CD8-positive, alpha-beta memory T cell (primary cell): Measurements from ENCODE around the gene PPP6R1. TPM values are rescaled to one million over a fixed set of nuclear protein-coding genes. Genes with fewer than 3 reads are reported as not detected.
A peak's percentile ranks its signal among the peaks of the same experiment; 100 is the strongest.
"Not testable (repeated sequence)": the region's sequence is repeated elsewhere in the genome, so short reads cannot be mapped to it uniquely, and the experiment has no call there.

Experiments used
- CTCF ChIA-PET: fragments of 350-600 bp; sonication (Branson Sonifier 250); formaldehyde crosslinking; loops from one replicate; lab custom pipeline; 2021; ENCODE audit warnings: antibody characterized with exemption; lab: Charles Lee
- POLR2A ChIA-PET: fragments of 350-600 bp; sonication (Branson Sonifier 250); formaldehyde crosslinking; loops from one replicate; lab custom pipeline; 2021; ENCODE audit warnings: antibody characterized with exemption; lab: Charles Lee
- DNase-seq, 5 donors: peaks; one replicate each; pipeline versions ENCODE4 v3.0.0 to v3.0.0-alpha.2; 2020 to 2022; ENCODE audit warnings: mixed read lengths in 1 of 5
- H3K27ac ChIP-seq: one replicate; pipeline ENCODE4 v1.7.0; 2013; ENCODE audit warnings: low read depth, mild to moderate bottlenecking, low read length, moderate library complexity
- H3K27me3 ChIP-seq: 2 replicates; pipeline ENCODE4 v1.7.0; 2013; ENCODE audit warnings: low read length, mild to moderate bottlenecking; ENCODE audit not compliant: insufficient read depth, poor library complexity, severe bottlenecking
- H3K36me3 ChIP-seq: 2 replicates; pipeline ENCODE4 v1.7.0; 2013; ENCODE audit warnings: mild to moderate bottlenecking, low read length, moderate library complexity; ENCODE audit not compliant: insufficient read depth
- H3K4me1 ChIP-seq: 2 replicates; pipeline ENCODE4 v1.7.0; 2013; ENCODE audit warnings: mild to moderate bottlenecking, low read length, moderate library complexity; ENCODE audit not compliant: insufficient read depth
- H3K4me3 ChIP-seq: 2 replicates; pipeline ENCODE4 v1.7.0; 2013; ENCODE audit warnings: mild to moderate bottlenecking, low read length
- H3K9me3 ChIP-seq: 2 replicates; pipeline ENCODE4 v1.7.0; 2013; ENCODE audit warnings: mild to moderate bottlenecking, low read length
- H3K27ac Mint-ChIP-seq, 8 donors: one replicate each; pipeline ENCODE4 v1.8.0; 2020 to 2021; ENCODE audit warnings: mixed read lengths in 8 of 8, mild to moderate bottlenecking in 6 of 8, inconsistent platforms in 3 of 8, moderate library complexity in 3 of 8
- H3K27me3 Mint-ChIP-seq, 2 donors: one replicate each; pipeline ENCODE4 v1.8.0; 2020 to 2021; ENCODE audit warnings: mixed read lengths in 2 of 2, mild to moderate bottlenecking in 1 of 2, moderate library complexity in 1 of 2
- H3K36me3 Mint-ChIP-seq, 3 donors: one replicate each; pipeline ENCODE4 v1.8.0; 2020 to 2021; ENCODE audit warnings: mixed read lengths in 3 of 3, inconsistent platforms in 1 of 3, mild to moderate bottlenecking in 1 of 3
- H3K4me1 Mint-ChIP-seq, 3 donors: one replicate each; pipeline ENCODE4 v1.8.0; 2020 to 2021; ENCODE audit warnings: mixed read lengths in 3 of 3, inconsistent platforms in 1 of 3, mild to moderate bottlenecking in 1 of 3
- H3K4me3 Mint-ChIP-seq, 7 donors: one replicate each; pipeline ENCODE4 v1.8.0; 2020 to 2021; ENCODE audit warnings: mixed read lengths in 7 of 7, mild to moderate bottlenecking in 6 of 7, moderate library complexity in 4 of 7, inconsistent platforms in 2 of 7
- H3K9me3 Mint-ChIP-seq, 5 donors: one replicate each; pipeline ENCODE4 v1.8.0; 2020 to 2022; ENCODE audit warnings: mixed read lengths in 5 of 5, mild to moderate bottlenecking in 3 of 5, moderate library complexity in 2 of 5, inconsistent platforms in 1 of 5
- polyA plus RNA-seq: library from polyadenylated mRNA; unstranded; fragments of 300-500 nt; fragmentation: Illumina TruSeq; gene quantifications from one replicate; pipeline ENCODE4 v1.2.3, GENCODE V29; 2021
- total RNA-seq, 2 experiments: library from RNA; stranded (reverse); gene quantifications; one replicate each; pipeline ENCODE4 v1.2.3, GENCODE V29; 2021

Gene PPP6R1
- total and polyA plus RNA-seq, 3 experiments from 2014 or later, result 143 to 225 (median 216) TPM

GRCh38 chr19:55227241-55228014 is 31.4 kb downstream of the PPP6R1 start:
- H3K27me3 ChIP-seq, result no peaks in the 10 kb centered on the region
- Mint-ChIP-seq H3K27me3 (no peaks in the 10 kb centered on the region), H3K36me3 (peaks cover 3 to 70% (median 5%) of the 10 kb centered on the region in 3 donors), H3K4me3 (no peak overlapping the region), H3K4me1 (peaks cover 0 to 3% (median 0%) of the 10 kb centered on the region in 3 donors), H3K27ac (no peak overlapping the region), H3K9me3 (no peaks in the 10 kb centered on the region)
- H3K4me1 ChIP-seq, result no peaks in the 10 kb centered on the region
- H3K36me3 ChIP-seq, result peaks cover 22% of the 10 kb centered on the region
- no peaks in the 10 kb centered on the region for H3K9me3 ChIP-seq
- no peak overlapping the region for H3K27ac ChIP-seq
- POLR2A ChIA-PET, result no interaction called here
- H3K4me3 ChIP-seq, result no peak overlapping the region
- DNase-seq, result no peak
- CTCF ChIA-PET, result no interaction called here

DNA sequence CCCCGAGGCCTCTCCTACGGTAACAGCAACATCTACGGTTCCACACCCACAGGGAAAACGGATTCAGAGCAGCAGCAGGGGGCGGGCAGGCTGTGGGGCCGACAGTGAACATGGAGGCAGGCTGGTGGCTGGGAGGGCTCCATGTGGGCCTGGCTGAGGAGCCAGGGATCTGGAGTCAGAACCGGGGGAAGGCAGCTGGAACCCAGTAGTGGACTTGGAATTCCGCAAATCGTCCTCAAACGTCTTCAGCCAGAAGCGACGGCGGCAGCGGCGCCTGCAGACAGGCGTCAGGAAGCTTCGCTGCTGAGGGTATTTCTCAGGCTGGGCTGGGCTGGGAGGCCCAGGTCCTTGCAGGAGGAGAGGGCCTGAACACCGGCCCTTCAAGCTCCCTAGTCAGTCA is 32.0 kb downstream of the PPP6R1 start:
- no peaks in the 10 kb centered on the region for H3K4me1 ChIP-seq
- ChIA-PET POLR2A (no interaction called here), CTCF (no interaction called here)
- H3K36me3 Mint-ChIP-seq, result peaks cover 3 to 64% (median 5%) of the 10 kb centered on the region in 3 donors
- H3K4me1 Mint-ChIP-seq, result peaks cover 0 to 3% (median 0%) of the 10 kb centered on the region in 3 donors
- no peaks in the 10 kb centered on the region for H3K9me3 ChIP-seq
- H3K27ac Mint-ChIP-seq, result peak overlapping the region in 1 of 8 donors; percentile 85
- H3K4me3 Mint-ChIP-seq, result no peak overlapping the region
- peaks cover 15% of the 10 kb centered on the region for H3K36me3 ChIP-seq
- H3K27me3 Mint-ChIP-seq, result no peaks in the 10 kb centered on the region
- no peak overlapping the region for H3K4me3 ChIP-seq
- H3K27me3 ChIP-seq, result no peaks in the 10 kb centered on the region
- no peak for DNase-seq
- no peak overlapping the region for H3K27ac ChIP-seq
- H3K9me3 Mint-ChIP-seq, result no peaks in the 10 kb centered on the region

DNA sequence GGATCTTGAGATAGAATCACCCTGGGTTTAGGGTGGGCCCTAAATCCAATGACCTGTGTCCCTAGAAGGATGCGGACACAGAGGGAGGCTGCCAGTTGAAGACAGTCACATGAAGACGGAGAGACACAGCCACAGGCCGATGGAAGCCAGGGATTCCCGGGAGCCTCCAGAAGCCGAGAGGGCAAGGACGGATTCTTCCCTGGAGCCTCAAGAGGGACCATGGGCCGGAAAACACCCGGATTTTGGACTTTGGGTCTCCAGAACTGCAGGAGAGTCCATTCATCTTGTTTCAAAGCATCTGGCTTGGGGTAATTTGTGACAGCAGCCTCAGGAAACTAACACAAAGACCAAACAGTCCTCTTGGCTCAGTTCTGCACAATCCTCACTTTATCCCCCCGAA is 32.5 kb downstream of the PPP6R1 start:
- Histone ChIP-seq H3K9me3 (no peaks in the 10 kb centered on the region), H3K36me3 (peaks cover 10% of the 10 kb centered on the region), H3K4me3 (no peak overlapping the region), H3K27ac (no peak overlapping the region), H3K27me3 (no peaks in the 10 kb centered on the region), H3K4me1 (no peaks in the 10 kb centered on the region)
- Mint-ChIP-seq H3K27me3 (no peaks in the 10 kb centered on the region), H3K4me1 (peaks cover 0 to 3% (median 3%) of the 10 kb centered on the region in 3 donors), H3K9me3 (no peaks in the 10 kb centered on the region), H3K36me3 (peaks cover 3 to 61% (median 7%) of the 10 kb centered on the region in 3 donors), H3K4me3 (no peak overlapping the region), H3K27ac (no peak overlapping the region)
- ChIA-PET CTCF (no interaction called here), POLR2A (no interaction called here)
- DNase-seq, result no peak

- Histone ChIP-seq H3K27me3 (no peaks in the 10 kb centered on the region), H3K4me3 (no peak overlapping the region), H3K4me1 (no peaks in the 10 kb centered on the region), H3K36me3 (peaks cover 5% of the 10 kb centered on the region), H3K27ac (no peak overlapping the region), H3K9me3 (no peaks in the 10 kb centered on the region)
- peaks cover 8 to 54% (median 9%) of the 10 kb centered on the region in 3 donors for H3K36me3 Mint-ChIP-seq
- no peak for DNase-seq
- H3K4me1 Mint-ChIP-seq, result peaks cover 0 to 3% (median 3%) of the 10 kb centered on the region in 3 donors
- no peaks in the 10 kb centered on the region for H3K27me3 Mint-ChIP-seq
- H3K4me3 Mint-ChIP-seq, result no peak overlapping the region
- ChIA-PET CTCF (no interaction called here), POLR2A (no interaction called here)
- H3K9me3 Mint-ChIP-seq, result peaks cover 0 to 5% (median 0%) of the 10 kb centered on the region in 5 donors
- H3K27ac Mint-ChIP-seq, result peak overlapping the region in 2 of 8 donors; percentile 52 to 79
These were observed 33.3 kb downstream of the PPP6R1 start for GRCh38 chr19:55225415-55225958.

DNA sequence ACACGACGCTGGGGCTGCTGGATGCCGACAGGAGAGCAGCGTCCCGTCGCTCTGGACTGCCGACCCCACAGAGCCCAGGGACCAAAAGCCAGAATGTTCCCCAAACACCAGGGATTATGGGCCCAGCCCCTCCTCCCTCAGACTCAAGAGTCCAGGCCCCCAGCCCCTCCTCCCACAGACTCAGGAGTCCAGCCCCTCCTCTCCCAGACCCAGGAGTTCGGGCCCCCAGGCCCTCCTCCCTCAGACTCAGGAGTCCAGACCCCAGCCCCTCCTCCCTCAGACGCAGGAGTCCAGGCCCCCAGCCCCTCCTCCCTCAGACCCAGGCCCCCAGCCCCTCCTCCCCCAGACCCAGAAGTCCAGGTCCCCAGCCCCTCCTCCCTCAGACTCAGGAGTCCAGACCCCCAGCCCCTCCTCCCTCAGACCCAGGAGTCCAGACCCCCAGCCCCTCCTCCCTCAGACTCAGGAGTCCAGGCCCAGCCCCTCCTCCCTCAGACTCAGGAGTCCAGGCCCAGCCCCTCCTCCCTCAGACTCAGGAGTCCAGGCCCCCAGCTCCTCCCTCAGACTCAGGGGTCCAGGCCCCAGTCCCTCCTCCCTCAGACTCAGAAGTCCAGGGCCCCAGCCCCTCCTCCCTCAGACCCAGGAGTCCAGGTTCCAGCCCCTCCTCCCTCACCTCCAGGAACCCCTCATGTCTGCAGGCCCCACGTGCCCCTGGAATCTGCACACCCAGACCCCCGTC is 34.0 kb downstream of the PPP6R1 start:
- H3K27ac Mint-ChIP-seq, H3K36me3 ChIP-seq, H3K4me1 Mint-ChIP-seq, CTCF ChIA-PET, H3K4me1 ChIP-seq, H3K4me3 ChIP-seq, H3K4me3 Mint-ChIP-seq, H3K27me3 ChIP-seq, DNase-seq, H3K27ac ChIP-seq, H3K27me3 Mint-ChIP-seq, POLR2A ChIA-PET, H3K9me3 Mint-ChIP-seq, H3K9me3 ChIP-seq: not testable (repeated sequence)
- H3K36me3 Mint-ChIP-seq, result peaks cover 8 to 48% (median 9%) of the 10 kb centered on the region in 3 donors

DNA sequence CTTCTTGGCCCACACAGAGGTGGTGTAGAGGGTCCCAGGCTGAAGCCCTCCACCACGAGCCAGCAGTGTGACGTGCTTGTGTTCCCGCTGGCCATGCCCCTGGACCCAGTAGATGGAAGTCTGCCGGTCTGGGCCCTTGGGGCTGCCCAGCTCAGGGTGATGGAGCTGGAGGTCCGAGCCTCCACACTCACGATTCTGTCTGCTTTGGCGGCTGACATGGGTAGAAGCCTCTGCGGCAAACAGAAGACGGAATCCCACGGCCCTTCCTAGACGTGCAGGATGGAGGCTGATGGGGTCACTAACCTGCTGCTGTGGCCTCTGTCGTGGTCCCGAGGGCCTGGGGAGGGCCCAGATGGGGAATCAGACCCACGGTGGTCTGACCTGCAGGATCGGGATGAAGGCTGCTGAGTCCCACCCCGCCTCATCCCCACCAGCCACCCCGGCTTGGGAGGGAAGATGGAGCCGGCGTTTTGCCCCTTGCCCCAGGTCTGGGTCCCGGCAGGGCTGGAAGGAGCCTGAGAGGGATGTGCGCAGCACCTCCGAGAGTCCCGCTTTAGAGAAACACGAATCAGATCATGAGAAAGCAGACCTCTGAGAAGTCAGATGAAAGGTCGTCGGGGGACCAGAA is 34.7 kb downstream of the PPP6R1 start:
- Mint-ChIP-seq H3K27ac (no peak overlapping the region), H3K27me3 (no peaks in the 10 kb centered on the region), H3K9me3 (peaks cover 0 to 5% (median 0%) of the 10 kb centered on the region in 5 donors), H3K4me1 (peaks cover 0 to 3% (median 3%) of the 10 kb centered on the region in 3 donors), H3K4me3 (no peak overlapping the region), H3K36me3 (peaks cover 8 to 43% (median 9%) of the 10 kb centered on the region in 3 donors)
- no peak for DNase-seq
- Histone ChIP-seq H3K4me3 (no peak overlapping the region), H3K9me3 (no peaks in the 10 kb centered on the region), H3K27ac (no peak overlapping the region), H3K27me3 (no peaks in the 10 kb centered on the region), H3K4me1 (no peaks in the 10 kb centered on the region), H3K36me3 (peaks cover under 1% of the 10 kb centered on the region)
- ChIA-PET CTCF (no interaction called here), POLR2A (no interaction called here)

DNA sequence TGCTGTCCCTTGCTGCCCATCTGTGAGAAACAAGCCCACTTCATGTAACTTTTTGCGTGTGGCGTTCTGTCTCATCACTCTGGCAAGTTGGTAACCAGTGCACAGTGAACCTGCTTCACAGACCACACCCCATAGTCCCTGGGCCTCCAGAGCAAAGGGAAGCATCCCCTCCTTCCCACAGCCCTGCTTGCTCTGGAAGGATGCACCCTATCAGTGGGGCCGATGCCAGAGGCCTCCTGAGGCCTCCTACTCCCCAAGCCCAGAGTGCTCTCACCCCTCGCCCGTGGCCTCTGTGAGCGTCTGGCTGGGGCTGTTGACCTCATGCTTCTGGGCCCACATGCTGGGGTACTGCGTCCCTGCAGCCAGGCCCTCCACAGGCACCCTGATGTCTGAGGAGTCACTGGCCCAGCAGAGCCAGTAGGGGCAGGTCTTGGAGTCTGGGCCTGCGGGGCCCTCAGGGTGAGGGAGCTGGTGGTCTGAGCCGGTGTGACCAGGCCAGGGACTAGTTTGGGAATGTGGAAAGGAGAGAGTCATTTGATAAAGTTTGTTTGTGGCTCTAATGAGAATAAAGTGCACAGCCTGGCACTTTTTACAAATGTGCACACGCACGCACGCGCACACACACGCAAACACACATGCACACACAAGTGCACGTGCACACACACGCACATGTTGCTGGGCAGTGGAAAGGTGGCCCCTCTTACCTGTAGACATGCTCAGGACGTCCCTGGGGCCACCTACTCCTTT is 35.4 kb downstream of the PPP6R1 start:
- Histone ChIP-seq H3K27me3 (no peaks in the 10 kb centered on the region), H3K4me1 (no peaks in the 10 kb centered on the region), H3K9me3 (no peaks in the 10 kb centered on the region), H3K27ac (no peak overlapping the region), H3K36me3 (no peaks in the 10 kb centered on the region), H3K4me3 (no peak overlapping the region)
- H3K36me3 Mint-ChIP-seq, result peaks cover 8 to 36% (median 9%) of the 10 kb centered on the region in 3 donors
- H3K27me3 Mint-ChIP-seq, result no peaks in the 10 kb centered on the region
- no peak for DNase-seq
- peaks cover 0 to 3% (median 3%) of the 10 kb centered on the region in 3 donors for H3K4me1 Mint-ChIP-seq
- no peak overlapping the region for H3K4me3 Mint-ChIP-seq
- ChIA-PET CTCF (no interaction called here), POLR2A (no interaction called here)
- H3K27ac Mint-ChIP-seq, result peak overlapping the region in 2 of 8 donors; percentile 71 to 85
- peaks cover 0 to 5% (median 0%) of the 10 kb centered on the region in 5 donors for H3K9me3 Mint-ChIP-seq
